Stimulated activated CD4-positive, alpha-beta T cell treated with anti-CD3 and anti-CD28 coated beads, Interleukin-15, amount 100 ng/mL, for 24 hours (primary cell): ENCODE measurements around the gene ALS2CL.

ENCODE experiments used
- DNase-seq: peaks from one replicate; pipeline ENCODE4 v3.0.0-alpha.2; 2020

Gene ALS2CL

GRCh38 chr3:46701181-46701939 lies 7.9 kb upstream of the ALS2CL start, which contains the start of gene TMIE:
TSS of gene TMIE (plus strand) at chr3:46701392. CDS start at chr3:46701488, 96 bp downstream.
- DNase-seq = peak; percentile 22

DNA sequence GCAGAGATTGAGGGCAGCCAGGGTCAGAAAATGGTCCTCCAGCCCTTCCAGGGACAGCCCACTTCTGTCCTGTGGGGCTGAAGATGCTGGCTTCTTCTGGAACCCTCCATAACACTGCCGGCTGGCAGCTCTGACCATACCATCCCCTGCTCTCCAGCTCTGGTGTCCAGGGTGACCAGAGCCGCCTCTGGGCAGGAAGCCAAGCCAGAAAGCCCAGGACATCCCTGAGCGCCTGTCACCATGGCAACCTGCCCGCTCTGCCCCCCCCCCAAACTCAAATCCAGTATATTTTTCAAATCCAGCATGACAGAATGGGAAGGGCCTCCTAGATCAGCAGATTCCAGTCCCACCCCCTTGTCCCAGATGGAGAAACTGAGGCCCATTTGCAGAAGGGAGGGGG lies 7.3 kb upstream of the ALS2CL start:
- DNase-seq = no peak

- no peak for DNase-seq
Observed at GRCh38 chr3:46699676-46700523, 6.4 kb upstream of the ALS2CL start.

DNA sequence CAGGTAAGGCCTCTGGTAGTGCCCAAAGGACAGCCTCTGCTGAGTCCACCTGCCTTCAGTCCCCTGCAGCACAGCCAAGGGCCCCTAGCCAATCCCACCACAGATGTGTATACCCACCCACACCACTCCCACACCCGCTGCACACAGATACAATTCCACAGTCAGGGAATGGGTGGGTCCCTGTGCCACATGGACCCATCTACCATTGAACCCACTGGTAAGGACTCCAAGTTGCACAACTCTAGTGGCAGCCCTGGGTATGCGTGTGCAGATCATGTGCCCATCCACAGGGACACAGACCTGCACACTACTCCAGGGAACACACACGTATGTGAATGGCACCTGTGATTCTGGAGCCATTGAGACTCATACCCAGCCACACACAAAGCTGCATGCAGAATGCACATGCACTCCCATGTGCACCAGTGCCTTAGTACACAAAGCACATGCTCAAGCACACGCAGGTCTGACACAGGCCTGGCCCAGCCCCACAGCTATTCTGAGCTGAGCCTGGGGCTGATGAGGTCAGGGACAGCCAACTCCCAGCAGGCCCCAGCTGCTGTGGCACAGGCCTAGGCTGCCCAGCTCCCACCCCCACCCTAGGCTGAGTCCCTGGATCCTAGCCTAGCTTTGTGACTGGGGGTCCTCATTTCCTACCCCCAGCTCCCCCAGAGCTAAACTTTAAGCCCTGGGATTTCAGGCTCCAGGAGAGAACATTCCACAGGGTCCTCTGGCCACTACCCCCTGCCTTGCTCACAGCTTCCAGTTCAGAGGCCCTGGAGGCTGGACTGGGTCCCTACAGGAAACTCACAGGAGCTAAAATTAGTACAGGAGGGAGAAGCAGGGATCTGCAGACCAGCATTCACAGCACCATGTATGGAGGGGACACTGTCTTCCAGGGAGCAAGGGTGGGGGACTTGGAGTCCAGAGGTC lies 2.7 kb upstream of the ALS2CL start:
- no peak for DNase-seq

- DNase-seq = peak; percentile 59
Observed at GRCh38 chr3:46695177-46695961, 1.9 kb upstream of the ALS2CL start.

GRCh38 chr3:46694520-46694919 lies 1.0 kb upstream of the ALS2CL start:
- DNase-seq = no peak

DNA sequence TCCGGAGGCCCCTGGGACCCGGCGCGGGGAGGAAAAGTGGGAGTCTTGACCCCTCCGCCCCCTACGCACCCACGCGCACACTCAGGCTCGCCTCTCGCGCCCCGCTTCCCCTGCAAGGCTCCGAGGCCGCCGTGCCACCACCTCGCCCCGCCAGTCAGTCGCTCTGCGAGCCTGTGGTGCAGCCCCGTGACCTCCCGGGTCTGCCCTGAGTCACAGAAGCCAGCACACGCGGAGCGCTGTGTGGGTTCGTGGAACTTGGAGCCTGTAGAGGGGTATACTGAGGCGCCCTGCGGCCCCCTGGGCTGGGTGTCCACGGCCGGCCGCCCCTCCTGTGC lies 380 bp upstream of the ALS2CL start:
- peak; percentile 62 for DNase-seq

DNA sequence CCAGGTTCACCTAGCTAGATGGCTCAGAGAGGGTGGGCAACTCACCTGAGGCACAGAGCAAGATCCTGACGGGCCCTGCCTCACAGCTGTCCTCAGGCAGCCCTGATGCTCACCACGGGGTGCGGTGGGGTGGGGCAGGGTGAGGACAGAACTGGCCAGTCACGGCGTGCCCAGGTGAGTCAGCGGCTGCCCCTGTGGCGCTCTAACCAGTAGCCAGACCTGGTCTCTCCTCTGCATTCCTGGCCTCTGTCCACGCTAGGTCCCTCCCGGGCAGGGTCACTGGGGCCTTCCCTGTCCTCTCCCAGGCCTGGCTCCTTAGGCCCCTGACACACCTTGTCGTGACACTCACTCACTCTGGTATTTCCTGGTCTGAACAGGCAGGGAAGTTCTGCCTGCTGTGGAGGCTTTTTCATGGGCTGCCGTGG lies 901 bp downstream of the ALS2CL start:
- no peak for DNase-seq

- no peak for DNase-seq
Observed at GRCh38 chr3:46690798-46691197, 2.7 kb downstream of the ALS2CL start.

DNA sequence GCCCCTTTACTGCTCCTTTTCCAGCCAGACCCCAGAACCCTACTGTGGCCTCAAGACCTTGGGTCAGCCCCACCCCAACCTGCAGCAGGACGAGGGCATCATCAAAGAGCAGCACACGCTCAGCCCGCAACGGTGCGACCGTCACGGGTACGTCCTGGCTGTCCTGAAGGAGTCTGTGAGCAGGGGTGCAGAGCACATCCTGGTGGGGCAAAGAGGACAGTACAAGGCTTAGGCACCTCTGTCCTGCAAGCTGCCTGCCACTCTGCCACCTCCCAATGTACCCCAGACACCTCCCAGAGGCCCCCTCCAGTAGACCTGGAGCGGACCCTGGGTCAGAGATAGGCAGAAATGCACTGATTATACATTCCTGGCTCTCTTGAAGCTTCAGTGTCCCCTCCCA lies 8.0 kb downstream of the ALS2CL start:
- DNase-seq = no peak

DNA sequence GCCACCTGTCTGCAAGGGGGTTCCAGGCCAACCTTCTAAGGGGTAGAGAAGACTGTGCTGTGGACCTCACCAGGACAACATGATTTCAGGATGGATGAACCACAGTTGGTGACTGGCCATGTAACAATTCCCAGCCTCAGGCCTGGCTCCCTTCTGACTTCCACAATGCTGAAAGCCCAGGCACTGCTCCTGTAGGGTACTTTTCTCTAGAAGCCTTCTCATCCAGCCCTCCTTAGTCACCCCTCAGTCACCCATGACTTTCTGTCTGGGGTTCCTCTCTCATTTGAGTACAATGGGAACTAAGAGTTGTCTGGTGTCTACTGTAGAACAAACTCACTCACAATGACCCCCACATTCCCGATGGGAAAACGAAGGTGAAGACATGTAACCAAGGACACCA lies 8.6 kb downstream of the ALS2CL start:
- no peak for DNase-seq

DNA sequence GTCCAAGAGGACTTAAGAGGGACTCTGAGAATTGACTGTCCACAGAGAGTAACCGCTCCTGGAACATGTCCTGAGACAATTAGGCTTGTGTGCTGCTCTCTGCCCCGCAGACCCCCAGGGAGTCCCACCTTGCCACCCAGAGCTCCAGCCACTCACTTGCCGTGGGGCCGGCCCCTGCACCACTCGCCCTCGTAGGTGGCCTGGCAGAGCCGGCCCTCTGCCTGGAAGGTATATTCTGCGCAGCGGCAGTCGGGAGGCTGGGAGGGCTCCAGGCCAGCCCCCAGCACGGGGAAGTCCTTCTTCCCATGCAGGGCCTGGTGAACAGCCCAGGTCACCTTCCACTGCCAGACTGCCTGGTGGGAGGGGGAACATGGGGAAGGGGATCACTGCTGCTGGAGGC lies 10.5 kb downstream of the ALS2CL start:
- no peak for DNase-seq

DNA sequence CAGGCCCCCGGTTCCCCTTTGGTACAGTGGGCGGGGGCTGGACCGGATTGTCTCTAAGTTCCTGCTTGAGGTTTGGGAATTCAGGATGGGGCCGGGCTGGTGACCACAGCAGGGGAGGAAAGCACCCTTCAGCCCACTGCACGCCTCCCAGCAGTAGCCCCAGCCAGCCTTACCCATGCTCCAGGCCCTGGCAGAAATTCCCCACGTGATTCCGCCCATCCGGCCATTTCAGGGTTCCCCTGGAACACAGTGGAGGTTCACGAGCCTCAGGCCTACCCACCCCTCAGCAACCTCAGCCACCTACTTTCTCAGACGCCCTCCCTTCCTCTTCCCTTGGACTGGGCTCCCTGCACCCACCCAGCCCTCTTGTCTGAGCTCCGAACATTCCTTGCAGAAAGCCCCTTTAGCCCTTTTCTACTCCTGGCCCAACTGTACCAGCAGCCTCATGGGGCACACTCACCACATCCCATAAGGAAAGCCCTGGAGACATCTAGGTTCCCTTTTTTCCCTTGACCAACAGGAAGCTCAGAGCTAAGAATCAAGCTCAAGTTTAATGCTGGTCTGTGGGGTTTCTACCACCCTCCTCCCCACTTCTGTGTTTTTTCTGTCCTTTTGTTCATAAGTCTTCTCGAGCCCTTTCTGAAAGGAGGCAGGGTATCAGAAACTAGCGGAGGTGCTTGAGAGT lies 11.5 kb downstream of the ALS2CL start:
- DNase-seq = no peak

GRCh38 chr3:46681387-46681786 lies 12.1 kb downstream of the ALS2CL start:
- DNase-seq = no peak

DNA sequence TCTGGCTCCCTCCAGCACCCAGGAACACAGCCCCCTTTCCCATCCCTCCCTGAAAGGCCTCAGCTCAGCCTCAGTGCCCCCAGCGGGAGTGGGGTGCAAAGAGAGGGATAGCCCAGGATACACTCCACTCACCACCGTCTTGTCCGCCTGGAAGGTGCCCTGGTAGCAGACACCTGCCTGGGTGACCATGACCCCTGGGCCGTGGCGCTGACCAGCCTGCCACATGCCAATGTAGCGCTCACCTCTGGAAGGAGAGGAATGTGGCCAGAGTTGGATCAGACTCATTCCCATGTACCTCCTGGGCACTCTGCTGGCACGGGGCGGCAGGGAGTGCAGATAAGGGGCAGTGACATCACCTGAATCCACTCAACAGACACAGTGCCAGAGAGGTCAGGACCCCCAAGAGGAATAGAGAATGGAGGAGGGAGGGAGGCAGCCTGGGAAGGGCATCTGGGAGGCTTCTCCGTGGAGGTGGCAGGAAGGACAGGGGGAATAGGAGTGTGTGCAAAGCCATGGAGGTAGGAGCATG lies 13.1 kb downstream of the ALS2CL start:
- DNase-seq = no peak

DNA sequence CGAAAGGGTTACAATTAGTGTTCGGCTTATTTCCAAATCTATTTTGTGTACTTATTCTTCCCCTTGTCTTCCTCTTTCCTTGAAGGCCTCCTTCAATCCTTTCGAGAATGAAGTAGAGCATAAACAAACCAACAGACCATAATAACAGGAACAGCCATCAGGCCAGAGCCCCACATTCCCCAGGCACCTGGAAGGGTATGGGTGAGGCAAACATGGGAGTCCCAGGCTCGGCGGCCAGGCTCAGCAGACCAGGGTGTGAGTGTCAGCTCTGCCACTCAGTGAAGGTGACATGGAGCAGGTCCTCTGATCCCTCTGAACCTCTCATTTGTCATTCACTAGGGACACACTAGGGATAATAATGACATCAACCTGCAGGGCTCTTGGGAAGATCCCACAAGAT lies 13.8 kb downstream of the ALS2CL start:
- DNase-seq = no peak

GRCh38 chr3:46678280-46678679 lies 15.2 kb downstream of the ALS2CL start:
- DNase-seq = no peak

GRCh38 chr3:46677411-46677726 lies 16.1 kb downstream of the ALS2CL start:
- no peak for DNase-seq

DNA sequence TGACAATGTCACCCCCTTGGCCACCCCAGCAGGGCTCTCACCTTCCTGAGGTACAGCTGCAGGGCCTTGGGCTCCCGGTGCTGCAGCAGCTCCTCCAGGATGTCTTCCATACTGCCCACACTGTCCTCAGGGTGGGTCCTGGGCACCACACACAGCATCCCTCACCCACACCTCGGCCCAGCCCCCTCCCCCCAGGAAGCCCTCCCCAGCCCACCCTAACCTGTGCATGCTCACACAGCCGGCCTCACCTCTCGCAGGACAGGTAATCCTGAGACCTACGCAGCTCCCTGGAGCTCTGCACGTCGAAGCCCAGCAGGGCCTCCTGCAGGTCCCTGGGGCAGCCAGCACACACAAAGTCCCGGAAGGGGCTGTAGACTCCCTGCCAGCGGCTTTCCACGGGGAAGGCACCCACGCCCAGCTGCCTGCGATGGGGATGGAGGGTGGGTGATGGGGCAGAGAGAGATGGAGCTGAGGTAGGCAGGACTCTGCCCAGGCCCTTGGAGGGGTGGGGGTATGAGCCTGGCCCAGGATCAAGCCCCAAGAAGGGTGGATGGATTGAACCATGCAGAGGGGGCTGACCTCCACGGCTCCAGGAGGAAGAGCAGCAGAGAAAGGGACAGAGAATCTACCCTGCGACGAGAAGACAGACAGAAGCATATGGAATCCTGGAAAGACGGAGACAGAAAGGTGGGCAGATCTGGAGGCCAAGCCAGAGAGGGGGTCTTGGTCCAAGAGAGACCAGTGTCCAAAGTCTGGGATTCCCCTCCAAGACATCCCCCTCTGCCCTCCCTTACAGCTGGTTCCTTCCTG lies 16.7 kb downstream of the ALS2CL start:
- DNase-seq = no peak

DNA sequence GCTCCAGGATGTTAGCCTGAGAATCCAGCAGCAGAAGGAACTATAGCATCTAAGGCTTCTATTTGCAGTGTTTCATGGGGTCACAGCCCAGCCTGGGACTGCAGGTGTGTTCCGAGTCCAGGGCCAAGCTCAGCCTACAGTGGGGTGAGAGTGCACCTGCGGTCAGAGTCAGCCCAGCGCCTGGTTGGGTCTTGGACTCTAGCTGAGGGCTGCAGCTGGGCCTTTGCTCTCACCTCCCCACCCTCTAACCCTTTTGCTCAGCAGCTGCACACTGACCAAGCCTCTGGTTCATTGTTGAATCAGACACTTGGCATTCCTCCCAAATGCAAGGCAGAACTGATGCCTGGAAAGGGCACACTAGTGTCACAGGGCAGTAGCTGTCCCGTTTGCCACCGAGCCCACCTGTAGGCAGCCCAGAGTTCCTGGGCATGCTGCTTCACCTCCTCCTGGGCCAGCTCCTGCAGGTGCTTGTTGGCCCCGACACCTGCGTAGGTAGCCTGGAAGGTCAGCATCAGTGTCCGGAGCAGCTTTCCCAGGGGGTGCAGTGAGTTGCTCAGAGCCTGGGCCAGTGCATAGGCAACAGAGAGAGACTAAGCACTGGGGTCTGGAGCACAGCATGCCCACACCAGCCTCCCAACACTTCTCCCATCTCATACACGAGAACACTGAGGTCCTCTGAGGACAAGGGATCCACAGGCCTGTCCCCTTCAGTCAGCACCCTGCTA lies 17.5 kb downstream of the ALS2CL start:
- no peak for DNase-seq
